IMR-90 (cell line): ENCODE data around the gene PRCP. TPM values are rescaled to one million over a fixed set of nuclear protein-coding genes. Genes with fewer than 3 reads are reported as not detected.

Experiments used
- ATAC-seq: fragments of 200-7000 bp; cut with Tn5 transposase; 2 replicates; pipeline ENCODE4 v1.9.1; 2020; ENCODE audit warnings: low read depth, mild to moderate bottlenecking, moderate library complexity
- BruUV-seq: library from RNA; stranded (reverse); fragments of 400-500 nt; replicated peaks from 2 replicates; lab custom pipeline; 2021; lab: Mats Ljungman, UMichigan
- CTCF ChIA-PET: fragments of 300-600 bp; formaldehyde crosslinking; extraction: SDS; loops from one replicate; lab custom pipeline; 2021; ENCODE audit warnings: antibody characterized with exemption; lab: Yijun Ruan, JAX
- POLR2A ChIA-PET: fragments of 300-600 bp; sonication (Branson Sonifier 250); formaldehyde crosslinking; loops from one replicate; lab custom pipeline; 2022; ENCODE audit warnings: antibody characterized with exemption; ENCODE audit not compliant: unreplicated experiment; lab: Charles Lee
- DNase-seq: peaks from one replicate; pipeline ENCODE4 v3.0.0; 2013
- H2AFZ ChIP-seq: replicated peaks from 2 replicates; pipeline ENCODE3; 2013; ENCODE audit warnings: low read length, mild to moderate bottlenecking; ENCODE audit not compliant: poor library complexity
- H2AK5ac ChIP-seq: 2 replicates; pipeline ENCODE4 v1.6.1; 2013; ENCODE audit warnings: low read depth, low read length, inconsistent platforms
- H2AK9ac ChIP-seq: replicated peaks from 2 replicates; pipeline ENCODE3; 2013; ENCODE audit warnings: mild to moderate bottlenecking, low read depth, low read length, moderate library complexity; ENCODE audit not compliant: poor library complexity
- H2BK120ac ChIP-seq: 2 replicates; pipeline ENCODE4 v1.6.1; 2013; ENCODE audit warnings: low read depth, low read length, inconsistent platforms
- H2BK15ac ChIP-seq: 3 replicates; pipeline ENCODE4 v1.6.1; 2013; ENCODE audit warnings: low read depth, low read length, inconsistent platforms
- H2BK20ac ChIP-seq: 2 replicates; pipeline ENCODE4 v1.6.1; 2013; ENCODE audit warnings: low read depth, mild to moderate bottlenecking, inconsistent platforms, low read length, moderate library complexity
- H2BK5ac ChIP-seq: 2 replicates; pipeline ENCODE4 v1.6.1; 2013; ENCODE audit warnings: mild to moderate bottlenecking, low read depth, low read length, inconsistent platforms; ENCODE audit not compliant: poor library complexity, severe bottlenecking
- H3K14ac ChIP-seq: replicated peaks from 2 replicates; pipeline ENCODE4 v1.6.1; 2013; ENCODE audit warnings: low read depth, low read length, inconsistent platforms
- H3K18ac ChIP-seq: 2 replicates; pipeline ENCODE4 v1.6.1; 2013; ENCODE audit warnings: low read depth, low read length, control low read depth
- H3K23ac ChIP-seq: 2 replicates; pipeline ENCODE4 v1.6.1; 2013; ENCODE audit warnings: low read depth, low read length, inconsistent platforms
- H3K27ac ChIP-seq: 2 replicates; pipeline ENCODE4 v1.5.1; 2013; ENCODE audit warnings: mild to moderate bottlenecking, control low read depth, low read length; ENCODE audit not compliant: insufficient read depth
- H3K27me3 ChIP-seq: 2 replicates; pipeline ENCODE4 v1.6.1; 2013; ENCODE audit warnings: low read length; ENCODE audit not compliant: control insufficient read depth, insufficient read depth
- H3K36me3 ChIP-seq: 2 replicates; pipeline ENCODE4 v1.6.1; 2013; ENCODE audit warnings: low read length, mixed read lengths; ENCODE audit not compliant: control insufficient read depth, insufficient read depth
- H3K4ac ChIP-seq: 2 replicates; pipeline ENCODE4 v1.6.1; 2013; ENCODE audit warnings: low read depth, low read length, inconsistent platforms
- H3K4me1 ChIP-seq: 2 replicates; pipeline ENCODE4 v1.6.1; 2013; ENCODE audit warnings: low read length, mixed read lengths; ENCODE audit not compliant: control insufficient read depth, insufficient read depth
- H3K4me2 ChIP-seq: 2 replicates; pipeline ENCODE4 v1.6.1; 2013; ENCODE audit warnings: low read depth, mild to moderate bottlenecking, control low read depth, low read length, moderate library complexity
- H3K4me3 ChIP-seq: 2 replicates; pipeline ENCODE4 v1.5.1; 2013; ENCODE audit warnings: low read depth, mild to moderate bottlenecking, control low read depth, low read length, moderate library complexity; ENCODE audit not compliant: insufficient read depth
- H3K56ac ChIP-seq: 2 replicates; pipeline ENCODE4 v1.6.1; 2013; ENCODE audit warnings: low read length, inconsistent platforms; ENCODE audit not compliant: insufficient read depth; ENCODE audit errors: extremely low read depth
- H3K79me1 ChIP-seq, 2 experiments: 2 replicates each; pipeline ENCODE4 v1.6.1; 2013; ENCODE audit warnings: low read length in 2 of 2, inconsistent platforms in 1 of 2, low read depth in 1 of 2
- H3K9ac ChIP-seq: 2 replicates; pipeline ENCODE4 v1.6.1; 2013; ENCODE audit warnings: low read depth, low read length, control low read depth
- H3K9me1 ChIP-seq: 2 replicates; pipeline ENCODE4 v1.6.1; 2013; ENCODE audit warnings: low read length, inconsistent platforms; ENCODE audit not compliant: insufficient read depth
- H3K9me3 ChIP-seq: 2 replicates; pipeline ENCODE4 v1.6.1; 2013; ENCODE audit warnings: low read length; ENCODE audit not compliant: control insufficient read depth, insufficient read depth
- H4K20me1 ChIP-seq: 2 replicates; pipeline ENCODE4 v1.6.1; 2013; ENCODE audit warnings: low read length, inconsistent platforms; ENCODE audit not compliant: insufficient read depth
- H4K5ac ChIP-seq: 2 replicates; pipeline ENCODE4 v1.6.1; 2013; ENCODE audit warnings: mild to moderate bottlenecking, low read depth, low read length, control low read depth
- H4K8ac ChIP-seq, 2 experiments: 2 replicates each; pipeline ENCODE4 v1.6.1; 2013; ENCODE audit warnings: low read depth in 2 of 2, low read length in 2 of 2, control low read depth in 1 of 2, inconsistent platforms in 1 of 2
- H4K91ac ChIP-seq: 2 replicates; pipeline ENCODE4 v1.6.1; 2013; ENCODE audit warnings: low read depth, low read length, inconsistent platforms; ENCODE audit not compliant: insufficient read depth
- BHLHE40 ChIP-seq: fragments of 150-350 bp; IDR thresholded peaks from 2 replicates; pipeline ENCODE4 v1.6.1; 2016; ENCODE audit warnings: mild to moderate bottlenecking, low read depth, low read length
- CHD1 ChIP-seq: IDR thresholded peaks from 2 replicates; pipeline ENCODE4 v1.6.1; 2012; ENCODE audit warnings: low read depth, low read length, improper control_type of control experiment
- FOS ChIP-seq: fragments of 150-350 bp; IDR thresholded peaks from 2 replicates; pipeline ENCODE4 v1.6.1; 2016; ENCODE audit warnings: low read depth, low read length
- MAFK ChIP-seq: IDR thresholded peaks from 2 replicates; pipeline ENCODE4 v1.6.1; 2012; ENCODE audit warnings: low read depth, low read length, improper control_type of control experiment
- MAZ ChIP-seq: IDR thresholded peaks from 2 replicates; pipeline ENCODE4 v1.6.1; 2012; ENCODE audit warnings: low read depth, mild to moderate bottlenecking, low read length, improper control_type of control experiment, moderate library complexity, borderline replicate concordance
- MXI1 ChIP-seq: IDR thresholded peaks from 2 replicates; pipeline ENCODE4 v1.6.1; 2012; ENCODE audit warnings: low read depth, mild to moderate bottlenecking, low read length, moderate library complexity, borderline replicate concordance
- NFE2L2 ChIP-seq: fragments of 150-350 bp; IDR thresholded peaks from 2 replicates; pipeline ENCODE4 v1.6.1; 2016; ENCODE audit warnings: low read depth, mild to moderate bottlenecking, low read length
- RCOR1 ChIP-seq: IDR thresholded peaks from 2 replicates; pipeline ENCODE4 v1.6.1; 2012; ENCODE audit warnings: mild to moderate bottlenecking, low read length, improper control_type of control experiment; ENCODE audit not compliant: insufficient replicate concordance
- SMC3 ChIP-seq: fragments of 150-350 bp; IDR thresholded peaks from 2 replicates; pipeline ENCODE4 v1.6.1; 2016; ENCODE audit warnings: low read depth, mild to moderate bottlenecking, antibody characterized with exemption, low read length, moderate library complexity
- WGBS, 2 experiments: methylation state at CpG; one replicate each; pipeline versions ENCODE4 v1.1.5 to v1.1.7; 2013; ENCODE audit warnings: missing lambda C conversion rate in 2 of 2; ENCODE audit not compliant: insufficient read length in 1 of 2; ENCODE audit errors: extremely low coverage in 2 of 2; 5-methylcytosine and 5-hydroxymethylcytosine counted together
- dilution Hi-C: fragments of 300-500 bp; cut with HindIII; formaldehyde crosslinking; loops from one replicate; pipeline ENCODE4 v1.14.3; 2018; ENCODE audit warnings: low sequenced_read_pairs; ENCODE audit not compliant: unreplicated experiment
- in situ Hi-C: fragments of 300-500 bp; cut with MboI; formaldehyde crosslinking; loops from 3 replicates; pipeline ENCODE4 v1.14.3; 2019; ENCODE audit warnings: low sequenced_read_pairs, inconsistent platforms, mixed read lengths
- intact Hi-C: fragments of 100-400 bp; cut with micrococcal nuclease; formaldehyde crosslinking; loops from 2 replicates; pipeline ENCODE4 v1.10.0; 2022
- polyA plus RNA-seq, 3 experiments: library from polyadenylated mRNA; depleted of rRNA; stranded (reverse); fragments of >200 nt; gene quantifications; 2 replicates each; pipeline ENCODE4 v1.2.3, GENCODE V29; 2012; ENCODE audit warnings: low replicate concordance in 1 of 3
- total RNA-seq: library from RNA; depleted of rRNA; stranded (reverse); fragments of >200 nt; gene quantifications from 2 replicates; pipeline ENCODE4 v1.2.3, GENCODE V29; 2012
- TF ChIP-seq, protein P1 (sequence below): fragments of 150-350 bp; IDR thresholded peaks from 2 replicates; pipeline ENCODE4 v1.6.1; 2017; ENCODE audit warnings: mild to moderate bottlenecking, antibody characterized with exemption, low read length, low read depth
- TF ChIP-seq, protein P2 (sequence below): fragments of 150-350 bp; IDR thresholded peaks from 2 replicates; pipeline ENCODE4 v1.6.1; 2016; ENCODE audit warnings: low read depth, mild to moderate bottlenecking, low read length, moderate library complexity, borderline replicate concordance

PRCP gene
- total and polyA plus RNA-seq, 2 of the 4 experiments (the other 2 are of a cell fraction): 31.7 to 64.9 TPM

- H3K18ac ChIP-seq: no peak overlapping the region
- 0 out of 2 replicates have a peak, but pooled peaks cover 3% of the 10 kb centered on the region for H3K9me1 ChIP-seq
- no peak overlapping the region for H4K8ac ChIP-seq
- ATAC-seq (no peak), DNase-seq (no peak)
- H2AFZ ChIP-seq: no peak overlapping the region
- no peak overlapping the region for H2BK15ac ChIP-seq
- intact Hi-C loops: no loop called here
- no peaks in the 10 kb centered on the region for H3K27me3 ChIP-seq
- H2AK9ac ChIP-seq: no peak overlapping the region
- H2BK5ac ChIP-seq: no peak overlapping the region
- no peaks in the 10 kb centered on the region for H4K20me1 ChIP-seq
- H2BK120ac ChIP-seq: no peak overlapping the region
- ChIA-PET CTCF (interaction anchor here (1.0 kb wide), 1 partner anchor 26 kb away, joined by 4 read pairs; no protein-coding TSS in a partner anchor), POLR2A (no interaction called here)
- H3K23ac ChIP-seq: no peak overlapping the region
- no CpG with 5 or more reads among the region's 2 CpGs for WGBS, 2 experiments
- peaks cover 0 to 17% of the 10 kb centered on the region in 2 experiments; a peak in 2 of 4 replicates for H3K79me1 ChIP-seq
- in situ Hi-C loops: no loop called here
- no peaks in the 10 kb centered on the region for H3K4me1 ChIP-seq
- H3K9me3 ChIP-seq: no peaks in the 10 kb centered on the region
- no peak overlapping the region for H2BK20ac ChIP-seq
- no peak overlapping the region for H4K91ac ChIP-seq
- H2AK5ac ChIP-seq: no peak overlapping the region
- no peaks in the 10 kb centered on the region for H3K36me3 ChIP-seq
- BruUV-seq: no TSS peak
- dilution Hi-C loops: no loop called here
- no peak overlapping the region for H3K4me2 ChIP-seq
- no peak for TF ChIP-seq MXI1
- TF ChIP-seq BHLHE40: no peak
- TF ChIP-seq, protein P1, sequence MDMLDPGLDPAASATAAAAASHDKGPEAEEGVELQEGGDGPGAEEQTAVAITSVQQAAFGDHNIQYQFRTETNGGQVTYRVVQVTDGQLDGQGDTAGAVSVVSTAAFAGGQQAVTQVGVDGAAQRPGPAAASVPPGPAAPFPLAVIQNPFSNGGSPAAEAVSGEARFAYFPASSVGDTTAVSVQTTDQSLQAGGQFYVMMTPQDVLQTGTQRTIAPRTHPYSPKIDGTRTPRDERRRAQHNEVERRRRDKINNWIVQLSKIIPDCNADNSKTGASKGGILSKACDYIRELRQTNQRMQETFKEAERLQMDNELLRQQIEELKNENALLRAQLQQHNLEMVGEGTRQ: no peak
- no peak for TF ChIP-seq RCOR1
- TF ChIP-seq, protein P2, sequence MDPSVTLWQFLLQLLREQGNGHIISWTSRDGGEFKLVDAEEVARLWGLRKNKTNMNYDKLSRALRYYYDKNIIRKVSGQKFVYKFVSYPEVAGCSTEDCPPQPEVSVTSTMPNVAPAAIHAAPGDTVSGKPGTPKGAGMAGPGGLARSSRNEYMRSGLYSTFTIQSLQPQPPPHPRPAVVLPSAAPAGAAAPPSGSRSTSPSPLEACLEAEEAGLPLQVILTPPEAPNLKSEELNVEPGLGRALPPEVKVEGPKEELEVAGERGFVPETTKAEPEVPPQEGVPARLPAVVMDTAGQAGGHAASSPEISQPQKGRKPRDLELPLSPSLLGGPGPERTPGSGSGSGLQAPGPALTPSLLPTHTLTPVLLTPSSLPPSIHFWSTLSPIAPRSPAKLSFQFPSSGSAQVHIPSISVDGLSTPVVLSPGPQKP: no peak
- TF ChIP-seq MAFK: no peak
- TF ChIP-seq NFE2L2: no peak
- TF ChIP-seq MAZ: no peak
- no peak for TF ChIP-seq SMC3
- no peak for TF ChIP-seq CHD1
- no peak for TF ChIP-seq FOS
- H4K5ac ChIP-seq: no peak overlapping the region
- H3K4ac ChIP-seq: no peak overlapping the region
- H3K27ac ChIP-seq: no peak overlapping the region
- no peak overlapping the region for H3K56ac ChIP-seq
- H3K14ac ChIP-seq: no peak overlapping the region
- H3K4me3 ChIP-seq: no peak overlapping the region
- no peak overlapping the region for H3K9ac ChIP-seq
Observed at GRCh38 chr11:82892611-82893169, 7.5 kb downstream of the PRCP start.
